GM19372 (cell line): ENCODE data around the gene LAMC2.
A peak's percentile ranks its signal among the peaks of the same experiment; 100 is the strongest.

Source experiments
- ATAC-seq: cut with Tn5 transposase; IDR thresholded peaks from one replicate; pipeline ENCODE4 v1.9.1; 2021; ENCODE audit warnings: mild to moderate bottlenecking, low read depth, moderate library complexity; ENCODE audit not compliant: unreplicated experiment

The LAMC2 gene

GRCh38 chr1:183281553-183282091, 95.6 kb downstream of the LAMC2 start:
- ATAC-seq, result peak; percentile 73

GRCh38 chr1:183282101-183282855, 96.2 kb downstream of the LAMC2 start:
- no peak for ATAC-seq

- ATAC-seq, result no peak
These were observed 97.2 kb downstream of the LAMC2 start for GRCh38 chr1:183283286-183283685.

- ATAC-seq, result no peak
These were observed 98.0 kb downstream of the LAMC2 start for GRCh38 chr1:183284086-183284485.

GRCh38 chr1:183285256-183285655, 99.2 kb downstream of the LAMC2 start:
- no peak for ATAC-seq

DNA sequence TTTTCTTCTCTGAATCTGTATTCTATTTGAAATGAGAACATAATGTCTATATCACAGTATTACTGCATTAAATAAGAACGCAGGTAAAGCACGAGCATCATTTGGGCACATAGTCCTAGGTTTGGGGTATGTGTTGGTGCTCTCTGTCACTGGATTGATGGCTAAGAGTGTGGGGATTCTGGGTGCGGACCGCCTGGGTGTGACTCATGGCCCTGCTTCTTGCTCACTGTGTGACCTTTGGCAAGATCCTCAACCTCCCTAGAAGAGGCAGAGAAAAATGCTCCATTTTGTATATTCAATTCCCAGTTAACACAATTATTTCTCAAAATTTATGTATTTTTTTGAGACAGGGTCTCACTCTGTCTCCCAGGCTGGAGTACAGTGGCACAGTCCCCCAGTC, 99.7 kb downstream of the LAMC2 start:
- no peak for ATAC-seq

DNA sequence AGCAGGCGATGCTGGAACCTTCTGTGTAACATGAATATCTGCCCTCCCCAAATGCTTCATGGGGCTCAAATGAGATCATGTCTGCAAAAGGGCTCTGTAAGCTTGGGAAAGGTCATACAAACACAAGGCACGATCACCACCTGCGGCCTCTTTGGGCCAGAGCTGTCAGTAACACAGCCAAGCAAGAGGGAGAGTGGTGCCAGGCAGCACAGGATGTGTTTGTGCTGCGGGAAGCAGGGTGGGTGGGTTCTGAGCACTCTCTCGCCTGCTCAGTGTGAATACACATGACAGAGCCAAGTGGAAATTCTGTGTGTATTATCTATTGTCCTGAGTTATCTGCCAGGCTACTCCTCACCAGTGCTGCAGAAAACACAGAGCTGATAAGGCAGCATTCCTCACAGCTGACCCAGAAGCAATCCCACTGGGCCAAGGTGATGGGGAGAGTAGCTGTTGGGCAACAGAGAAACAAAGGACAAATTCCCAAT, 101.2 kb downstream of the LAMC2 start:
- ATAC-seq, result no peak

GRCh38 chr1:183288583-183288982, 102.5 kb downstream of the LAMC2 start:
- no peak for ATAC-seq

GRCh38 chr1:183289051-183289496, 103.0 kb downstream of the LAMC2 start:
- ATAC-seq, result no peak

- no peak for ATAC-seq
These were observed 104.6 kb downstream of the LAMC2 start for GRCh38 chr1:183290628-183291027.

DNA sequence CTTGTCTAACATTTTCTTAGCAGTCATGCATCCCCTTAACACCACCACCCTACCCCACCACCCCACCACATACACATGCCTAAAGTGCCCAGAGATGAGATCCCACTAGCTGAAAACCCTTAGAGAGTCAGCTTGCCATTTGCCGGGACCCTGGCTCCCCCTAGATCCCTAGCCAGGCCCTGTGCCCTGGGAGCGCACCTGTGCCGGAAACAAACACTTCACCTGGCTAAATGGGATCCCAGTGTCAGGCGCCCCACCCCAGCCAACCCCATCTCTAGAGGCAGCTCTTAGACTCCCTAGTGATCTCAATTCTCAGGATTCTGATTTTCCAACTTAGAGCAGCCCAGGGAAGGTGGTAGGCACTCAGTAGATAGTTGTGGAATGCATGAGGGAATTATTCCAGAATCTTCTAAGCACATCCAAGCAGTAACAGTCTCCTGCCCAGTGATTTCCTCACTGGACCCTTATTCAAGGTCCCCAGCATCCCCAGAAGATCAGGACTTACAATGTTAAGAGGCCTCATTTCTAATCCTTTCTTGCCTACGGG, 105.2 kb downstream of the LAMC2 start:
- ATAC-seq, result no peak

DNA sequence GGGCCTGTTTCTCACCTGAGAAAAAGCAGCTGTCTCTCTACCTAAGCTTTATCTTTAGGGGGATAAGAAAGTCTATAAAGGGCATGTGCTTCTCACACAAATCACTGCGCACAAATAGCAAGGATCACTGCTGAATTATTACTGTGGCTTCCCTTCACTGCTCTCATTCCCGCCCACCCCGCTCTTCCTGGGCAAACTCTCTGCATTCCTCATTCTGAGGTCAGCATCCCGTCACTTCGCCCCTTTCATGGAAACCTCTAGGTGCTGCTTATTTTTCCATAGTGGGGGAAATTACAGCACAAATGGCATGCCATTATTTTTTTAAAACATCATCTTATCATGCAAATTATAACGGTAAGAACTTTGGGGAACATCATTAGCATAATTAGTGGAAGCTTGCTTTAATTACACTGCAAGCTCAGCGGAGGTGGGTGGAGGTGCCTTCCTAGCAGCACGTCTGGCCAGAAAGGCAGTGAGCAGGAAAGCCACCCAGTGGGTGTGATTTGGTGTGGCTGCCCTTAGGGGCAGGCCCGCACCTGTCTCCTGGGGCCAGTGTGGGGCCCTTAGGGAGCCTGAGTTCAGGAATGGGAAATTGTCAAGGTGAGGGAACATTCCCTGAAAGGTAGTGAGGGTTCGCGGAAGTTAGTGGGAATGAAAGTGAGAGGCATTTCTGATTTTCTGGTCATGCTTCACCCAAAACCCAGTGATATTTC, 105.9 kb downstream of the LAMC2 start:
- no peak for ATAC-seq

DNA sequence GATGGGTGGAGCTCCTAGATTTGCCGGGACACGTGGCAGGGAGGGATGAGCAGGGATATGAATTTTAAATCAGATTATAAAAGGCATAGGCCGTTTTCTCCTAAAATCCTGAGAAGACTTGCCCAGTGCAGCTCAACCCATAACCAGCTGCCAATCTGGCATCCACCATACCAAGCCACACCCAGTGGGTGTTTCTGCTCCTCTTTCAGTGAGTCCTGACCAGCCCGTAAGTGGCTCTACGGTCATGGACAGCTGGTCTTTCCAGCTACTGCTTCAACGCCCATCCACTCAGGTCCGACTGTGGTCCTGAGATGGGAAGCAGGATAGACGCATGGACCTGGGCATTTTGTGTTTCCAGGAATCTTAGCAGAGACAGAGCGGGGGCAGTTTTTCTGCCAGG, 107.2 kb downstream of the LAMC2 start:
- no peak for ATAC-seq

DNA sequence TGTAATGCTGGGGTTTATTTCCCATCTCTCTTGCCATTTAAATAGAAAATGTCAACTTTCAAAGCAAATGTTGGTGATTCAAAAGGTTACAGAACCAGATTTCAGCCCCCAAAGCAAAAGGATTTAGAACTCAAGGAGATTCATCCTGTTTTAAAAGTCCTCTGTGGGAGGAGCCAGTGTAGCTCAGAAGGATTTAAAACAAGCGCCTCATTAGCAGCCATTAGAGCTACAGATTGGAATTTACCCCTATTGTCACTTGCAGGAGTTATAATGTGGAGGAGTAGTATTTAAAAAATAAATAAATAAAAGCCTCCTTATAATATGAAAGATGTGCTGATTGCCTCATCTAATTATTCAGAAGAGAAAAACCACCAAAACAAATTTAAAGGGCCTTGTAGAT, 107.8 kb downstream of the LAMC2 start:
- ATAC-seq, result no peak
